Hindlimb muscle (tissue), 1 donor: ENCODE measurements around the gene UBE2F. TPM values are rescaled to one million over a fixed set of nuclear protein-coding genes. Genes with fewer than 3 reads are reported as not detected.
A peak's percentile ranks its signal among the peaks of the same experiment; 100 is the strongest.

Experiments
- DNase-seq: peaks from one replicate; pipeline ENCODE4 v3.0.0-alpha.2; 2013
- polyA plus RNA-seq: library from polyadenylated mRNA; unstranded; fragments of 120-200 nt; gene quantifications from one replicate; pipeline ENCODE4 v1.2.1, GENCODE V29; 2013; ENCODE audit not compliant: insufficient read length

UBE2F gene, protein sequence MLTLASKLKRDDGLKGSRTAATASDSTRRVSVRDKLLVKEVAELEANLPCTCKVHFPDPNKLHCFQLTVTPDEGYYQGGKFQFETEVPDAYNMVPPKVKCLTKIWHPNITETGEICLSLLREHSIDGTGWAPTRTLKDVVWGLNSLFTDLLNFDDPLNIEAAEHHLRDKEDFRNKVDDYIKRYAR
- 40.9 TPM for polyA plus RNA-seq

DNA sequence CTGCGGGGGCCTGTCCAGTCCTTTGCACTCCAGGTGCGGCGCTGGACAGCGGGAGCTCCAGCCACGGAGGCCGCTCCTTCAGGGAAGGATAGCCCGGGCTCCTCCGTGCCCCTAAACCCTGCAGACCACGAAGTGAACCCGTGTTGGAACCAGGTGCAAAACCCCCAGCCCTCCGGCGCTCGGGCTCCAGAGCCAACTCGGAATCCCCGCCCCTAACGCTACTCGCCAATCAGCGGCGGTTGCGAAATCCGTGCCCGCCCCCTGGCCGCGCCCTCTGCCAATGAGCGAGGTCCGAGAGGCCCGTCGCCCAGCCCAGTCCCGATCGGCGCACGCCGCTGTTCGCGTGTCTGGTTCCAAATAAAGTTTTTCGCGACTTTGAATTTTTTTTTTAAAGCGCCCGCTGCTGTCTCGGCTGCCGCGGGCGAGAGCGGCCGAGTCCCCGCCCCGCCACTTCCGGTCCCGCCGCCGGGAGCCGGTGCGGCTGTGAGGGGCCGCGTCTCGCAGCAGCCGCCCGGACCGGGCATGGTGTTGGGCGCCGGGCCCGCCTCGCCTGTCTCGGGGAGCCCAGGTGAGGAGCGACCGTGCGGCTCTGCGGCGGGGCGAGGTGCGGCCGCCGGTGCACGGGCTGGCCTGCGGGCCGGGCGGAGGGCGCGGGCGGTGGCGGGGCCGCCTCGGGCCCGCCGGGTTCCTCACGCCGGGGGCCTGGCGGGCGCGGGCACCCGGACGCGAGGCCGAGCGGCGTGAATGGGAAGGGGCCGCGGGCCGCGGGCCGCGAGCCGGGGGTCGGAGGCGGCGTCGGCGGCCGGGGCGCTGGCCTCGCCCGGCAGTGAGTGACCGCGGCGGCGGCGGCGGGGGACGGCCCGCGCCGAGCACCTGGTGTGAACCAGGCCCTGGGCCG lies at the start of gene UBE2F:
Gene UBE2F, plus strand, starts transcription at position 450 of the 898 bp plus-strand sequence. CDS start 6,094 bp downstream, outside the sequence.
- peak; percentile 96 for DNase-seq

DNA sequence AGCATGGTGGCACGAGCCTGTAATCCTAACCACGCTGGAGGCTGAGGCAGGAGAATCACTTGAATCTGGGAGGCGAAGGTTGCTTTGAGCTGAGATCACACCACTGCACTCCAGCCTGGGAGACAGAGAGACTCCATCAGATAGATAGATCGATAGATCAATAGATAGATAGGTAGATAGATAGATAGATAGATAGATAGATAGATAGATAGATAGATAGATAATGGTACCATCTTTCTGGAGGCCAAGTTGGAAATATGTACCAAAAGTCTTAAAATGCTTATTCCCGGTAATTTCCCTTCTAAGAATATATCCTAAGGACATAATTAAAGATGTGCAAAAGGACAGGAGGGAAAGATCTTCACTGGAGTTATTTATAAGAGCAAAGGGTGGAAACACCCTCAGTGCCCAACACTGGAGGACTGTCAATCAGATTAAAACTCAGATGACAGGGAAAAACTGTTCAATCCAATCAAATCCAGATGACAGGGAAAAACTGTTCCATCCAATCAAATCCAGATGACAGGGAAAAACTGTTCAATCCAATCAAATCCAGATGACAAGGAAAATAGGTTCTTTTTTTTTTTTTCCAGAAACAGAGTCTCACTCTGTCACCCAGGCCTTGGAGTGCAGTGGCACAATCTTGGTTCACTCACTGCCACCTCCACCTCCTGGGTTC lies 49.0 kb upstream of the UBE2F start:
- DNase-seq: no peak

DNA sequence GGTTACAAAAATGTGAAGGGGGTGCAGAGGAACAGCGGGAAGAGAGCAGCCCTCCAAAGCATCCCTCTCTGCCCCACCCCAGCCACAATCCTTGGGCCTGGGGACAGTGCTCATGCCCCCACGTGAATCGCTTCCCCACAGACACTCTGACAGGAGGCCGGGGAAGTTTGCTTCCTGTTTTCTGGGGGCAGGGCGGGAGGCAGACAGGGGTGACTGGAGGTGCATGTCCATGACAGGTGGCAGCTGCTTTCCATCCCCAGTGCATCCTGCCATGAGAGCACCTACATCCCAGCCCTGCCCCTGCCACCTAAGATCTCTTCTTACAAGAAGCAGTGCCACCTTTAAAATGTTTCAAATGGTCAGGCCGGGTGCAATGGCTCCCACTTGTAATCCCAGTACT lies 47.2 kb upstream of the UBE2F start:
- DNase-seq: no peak

DNA sequence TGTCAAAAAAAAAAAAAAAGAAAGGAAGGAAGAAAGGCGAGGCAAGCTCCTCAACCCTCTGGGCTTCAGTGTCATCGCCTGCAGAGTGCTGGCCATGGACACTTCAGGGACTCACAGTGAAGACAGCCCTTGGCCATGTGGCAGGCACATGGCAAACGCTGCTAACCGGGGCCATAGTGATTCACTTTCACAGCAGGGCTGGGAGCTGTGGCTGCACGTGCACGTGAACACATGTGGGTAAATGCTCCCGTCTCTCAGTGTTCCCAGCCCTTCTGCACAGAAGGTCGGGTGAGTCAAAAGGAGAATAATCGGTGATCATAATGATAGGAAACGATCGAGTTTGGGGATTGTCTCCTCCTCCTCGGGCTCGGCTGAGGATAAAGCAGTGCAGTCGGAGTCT lies 46.1 kb upstream of the UBE2F start:
- no peak for DNase-seq

DNA sequence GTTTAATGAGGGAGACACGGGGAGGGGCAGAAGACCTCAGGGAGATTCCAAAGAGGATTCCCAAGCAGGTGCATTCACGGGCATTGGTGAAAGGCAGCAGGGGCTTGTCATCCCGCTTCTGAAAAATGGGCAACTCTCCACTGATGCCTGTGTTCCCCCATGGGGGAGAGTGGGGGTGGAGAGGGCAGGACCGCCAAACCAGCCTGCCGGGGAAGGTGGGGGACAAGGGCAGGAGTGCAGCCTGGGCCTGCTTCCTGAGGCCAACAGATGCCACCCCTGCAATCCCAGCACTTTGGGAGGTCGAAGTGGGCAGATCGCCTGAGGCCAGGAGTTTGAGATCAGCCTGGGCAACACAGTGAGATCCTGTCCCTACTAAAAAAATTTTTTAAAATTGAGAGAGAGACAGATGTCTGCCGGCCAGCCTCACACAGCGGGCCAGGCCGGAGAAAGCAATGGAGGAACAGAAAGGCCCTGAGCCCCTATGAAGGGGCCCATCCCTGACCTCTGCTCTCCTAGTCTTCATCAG lies 44.8 kb upstream of the UBE2F start:
- DNase-seq: no peak

DNA sequence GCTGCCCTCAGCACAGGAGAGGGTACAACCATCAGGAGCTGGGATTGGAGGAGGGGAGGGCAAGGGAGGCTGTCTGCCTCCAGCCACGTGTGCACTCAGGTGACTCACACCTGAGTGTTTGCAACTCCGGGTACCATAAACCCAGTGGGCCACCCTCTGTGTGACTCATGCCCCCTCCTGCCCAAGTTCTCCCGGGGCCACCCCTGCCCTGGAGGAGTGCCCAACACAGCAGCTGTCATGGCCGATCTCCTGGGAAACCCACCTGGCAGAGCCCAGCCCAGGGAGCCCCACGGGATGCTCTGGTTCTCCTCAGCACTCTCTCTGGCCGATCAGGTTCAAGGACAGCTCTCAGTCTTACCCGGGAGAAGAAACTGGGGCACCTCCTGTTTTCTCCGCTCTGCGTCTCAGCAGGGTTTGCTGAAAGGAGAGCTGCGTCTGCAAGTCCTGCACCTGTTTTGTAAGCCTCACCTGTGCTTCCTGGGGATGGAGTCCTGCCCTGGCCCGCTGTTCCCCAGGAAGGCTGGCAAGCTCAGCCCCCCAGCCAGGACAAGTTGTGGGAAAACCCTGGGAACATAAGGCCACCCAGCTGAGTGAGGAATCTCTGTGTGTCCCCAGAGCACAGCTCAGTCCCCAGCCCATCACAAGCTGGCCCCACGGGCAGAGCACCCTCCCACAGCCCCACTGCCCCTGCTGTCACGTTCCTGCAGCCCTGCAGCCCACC lies 44.0 kb upstream of the UBE2F start:
- no peak for DNase-seq

DNA sequence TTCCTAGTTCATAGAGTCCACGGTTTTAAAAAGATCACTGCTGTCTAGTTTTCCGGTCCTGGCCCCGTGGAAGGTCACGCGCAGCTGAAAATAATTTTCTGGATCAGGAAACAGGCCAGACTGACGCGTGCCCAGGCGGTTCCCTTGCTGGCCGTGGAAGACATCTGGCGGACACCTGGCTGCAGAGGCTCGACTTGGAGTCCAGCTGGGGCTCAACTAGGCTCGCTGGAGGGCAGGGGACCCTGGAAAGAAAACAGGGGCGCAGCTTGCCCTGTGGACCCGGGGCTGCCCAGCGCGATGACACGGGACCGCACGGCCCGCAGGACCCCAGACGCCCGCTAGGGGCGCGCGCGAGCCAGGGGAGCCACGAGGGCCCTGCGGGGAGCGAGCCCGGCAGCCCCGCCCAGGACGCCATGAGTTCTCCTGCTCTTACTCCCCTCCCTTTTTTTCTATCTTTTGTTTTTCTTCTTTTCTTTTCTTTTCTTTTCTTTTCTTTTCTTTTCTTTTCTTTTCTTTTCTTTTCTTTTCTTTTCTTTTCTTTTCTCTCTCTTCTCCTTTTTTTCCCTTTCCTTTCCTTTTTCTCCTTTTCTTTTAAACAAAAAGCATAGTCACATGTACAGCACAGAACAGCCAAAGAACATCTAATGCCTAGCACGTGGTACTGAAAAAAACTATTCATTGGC lies 43.2 kb upstream of the UBE2F start:
- peak; percentile 69 for DNase-seq

DNA sequence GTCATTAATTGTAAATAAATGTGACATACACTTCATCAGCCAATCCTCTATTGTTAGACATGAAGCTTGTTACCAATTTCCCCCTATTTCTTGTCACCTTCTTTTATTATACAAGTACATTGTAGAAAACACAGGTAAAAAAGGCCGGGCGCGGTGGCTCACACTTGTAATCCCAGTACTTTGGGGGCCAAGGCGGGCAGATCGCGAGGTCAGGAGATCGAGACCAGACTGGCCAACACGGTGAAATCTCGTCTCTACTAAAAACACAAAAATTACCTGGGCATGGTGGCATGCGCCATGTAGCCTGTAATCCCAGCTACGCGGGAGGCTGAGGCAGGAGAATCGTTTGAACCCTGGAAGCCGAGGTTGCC lies 42.7 kb upstream of the UBE2F start:
- DNase-seq: no peak

DNA sequence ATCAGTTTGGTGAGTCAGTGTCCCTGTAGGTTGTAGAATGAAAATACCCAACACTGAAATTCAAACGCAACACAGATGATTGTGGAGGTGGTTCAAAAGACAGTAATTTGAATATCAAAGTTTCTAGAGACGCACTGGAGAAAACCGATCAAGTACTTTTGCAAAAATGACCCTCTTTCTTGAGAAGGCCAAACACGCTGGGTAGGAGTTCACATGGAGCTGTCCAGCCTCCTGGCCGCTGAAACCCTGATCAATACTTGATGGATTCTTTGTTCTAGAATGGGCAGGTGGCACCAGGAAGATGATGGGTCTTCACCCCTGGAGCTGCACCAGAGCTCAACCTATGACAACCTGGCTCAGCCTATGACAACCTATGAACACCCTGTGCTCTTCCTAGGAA lies 39.7 kb upstream of the UBE2F start:
- no peak for DNase-seq

DNA sequence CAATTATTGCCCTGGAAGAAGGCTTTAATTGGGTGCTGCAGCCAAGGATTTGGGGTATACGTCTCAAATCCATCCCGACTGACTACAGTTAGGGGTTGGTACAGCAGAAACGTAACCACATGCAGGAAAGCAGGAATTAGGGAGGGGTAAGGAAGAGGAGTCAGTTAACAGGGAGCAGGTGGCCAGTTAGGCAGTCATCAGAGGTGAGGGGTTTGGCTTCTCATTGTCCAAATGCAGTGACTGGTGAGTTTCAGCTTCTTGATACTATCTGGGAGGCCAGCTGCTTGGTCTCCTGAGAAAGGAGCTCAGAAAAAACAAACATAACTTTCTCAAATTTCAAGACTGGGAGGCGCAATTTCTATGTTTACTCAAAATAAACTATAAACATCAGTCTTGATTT lies 38.8 kb upstream of the UBE2F start:
- no peak for DNase-seq

DNA sequence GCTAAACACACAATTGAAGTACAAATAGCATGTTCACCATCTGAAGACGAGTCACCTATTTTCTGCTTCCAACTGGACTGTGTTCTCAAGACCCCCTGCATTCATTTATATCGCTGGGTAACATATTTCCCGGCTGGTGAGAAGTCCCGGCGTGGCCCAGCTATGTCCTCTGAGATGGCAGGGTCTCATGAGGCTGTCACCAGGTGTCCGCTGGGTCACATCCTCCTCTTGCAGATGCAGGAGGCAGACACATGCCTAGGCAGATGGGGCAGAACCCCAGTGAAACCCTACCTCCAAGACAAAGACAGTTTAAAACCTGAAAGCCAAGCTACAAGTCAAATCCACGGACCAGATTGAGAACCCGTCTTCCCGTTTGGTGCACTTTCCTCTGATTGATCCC lies 36.8 kb upstream of the UBE2F start:
- no peak for DNase-seq

DNA sequence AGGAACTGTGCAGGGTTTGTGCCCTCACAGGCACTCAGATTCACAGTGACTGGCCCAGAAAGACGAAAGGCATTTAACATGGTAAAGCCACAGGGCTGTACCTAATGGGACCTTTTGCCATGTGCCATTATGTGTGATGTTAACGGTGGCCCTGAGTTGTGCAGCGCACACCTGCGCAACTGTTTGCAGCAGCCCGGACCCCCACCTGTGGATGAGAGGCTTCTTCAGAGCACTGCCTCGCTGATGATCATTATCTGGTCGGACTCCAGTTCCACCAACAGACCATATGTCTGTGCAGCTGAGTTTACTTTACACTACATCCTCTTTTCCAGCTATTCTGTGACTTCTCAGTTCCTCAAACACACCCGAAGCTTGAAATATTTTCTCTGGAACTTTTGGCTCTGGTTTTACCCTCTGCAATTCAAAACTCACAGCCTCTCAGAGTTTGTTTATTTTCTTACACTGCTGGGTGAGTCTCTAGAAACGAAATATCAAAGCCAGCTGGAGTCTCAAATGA lies 35.6 kb upstream of the UBE2F start:
- peak; percentile 54 for DNase-seq

DNA sequence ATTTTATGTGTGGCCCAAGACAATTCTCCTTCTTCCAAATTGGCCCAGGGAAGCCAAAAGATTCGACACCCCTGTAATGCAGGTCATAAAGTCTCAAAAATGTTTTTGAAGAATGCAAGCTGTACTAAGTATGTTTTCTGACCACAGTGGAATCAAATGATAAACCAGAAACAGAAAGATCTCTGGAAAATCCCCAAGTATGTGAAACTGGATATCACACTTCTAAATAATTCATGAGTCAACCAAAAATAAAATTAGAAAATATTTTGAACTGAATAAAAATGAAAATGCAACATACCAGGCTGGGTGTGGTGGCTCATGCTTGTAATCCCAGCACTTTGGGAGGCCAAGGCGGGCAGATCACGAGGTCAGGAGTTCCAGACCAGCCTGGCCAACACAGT lies 34.1 kb upstream of the UBE2F start:
- DNase-seq: no peak

DNA sequence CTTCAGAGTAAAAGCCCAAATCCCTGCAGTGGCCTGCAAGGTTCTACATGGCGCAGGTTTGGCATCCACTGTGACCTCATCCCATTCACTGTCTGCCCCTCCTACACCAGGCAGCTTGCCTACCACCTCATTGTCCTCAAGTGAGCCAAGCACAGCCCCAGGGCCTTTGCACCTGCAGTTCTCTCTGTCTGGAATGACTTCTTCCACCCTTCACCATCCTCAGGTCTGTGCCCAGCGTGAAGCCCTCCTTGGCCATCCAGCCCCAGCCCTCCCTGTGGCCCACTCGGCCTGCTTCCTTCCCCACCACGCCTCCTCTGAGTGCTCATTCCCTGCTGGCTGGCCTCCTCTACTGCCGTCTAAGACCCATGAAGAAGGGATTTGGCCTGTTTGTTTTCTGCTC lies 32.6 kb upstream of the UBE2F start:
- no peak for DNase-seq

DNA sequence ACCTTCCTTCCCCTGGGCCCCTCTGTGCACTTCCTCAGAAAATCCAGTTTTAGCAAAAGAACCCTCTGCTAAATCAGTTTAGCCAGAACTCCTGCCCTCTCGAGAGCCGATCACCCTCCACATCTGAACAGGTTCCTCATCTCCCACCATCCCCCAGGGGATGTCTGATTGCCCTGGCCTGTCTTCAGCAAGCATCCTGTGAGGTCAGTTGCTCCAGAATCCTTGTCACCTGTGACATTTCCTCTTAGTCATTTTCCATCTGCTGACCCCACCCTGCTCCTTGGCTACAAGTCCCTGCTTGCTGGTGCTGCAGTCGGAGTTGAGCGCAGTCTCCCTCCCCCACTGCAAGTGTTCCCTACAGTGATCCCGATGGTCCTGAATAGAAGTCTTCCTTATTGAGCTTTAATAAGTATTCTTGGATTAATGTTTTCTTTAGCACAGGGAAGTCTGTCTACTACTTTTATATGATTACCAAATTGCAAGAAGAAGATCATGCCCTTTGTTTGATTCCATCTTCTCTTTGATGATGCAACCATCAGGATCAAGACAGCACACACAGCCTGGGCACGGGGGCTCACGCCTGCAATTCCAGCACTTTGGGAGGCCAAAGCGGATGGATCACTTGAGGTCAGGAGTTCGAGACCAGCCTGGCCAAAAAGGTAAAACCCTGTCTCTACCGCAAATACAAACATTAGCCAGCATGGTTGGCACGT lies 30.9 kb upstream of the UBE2F start:
- no peak for DNase-seq

DNA sequence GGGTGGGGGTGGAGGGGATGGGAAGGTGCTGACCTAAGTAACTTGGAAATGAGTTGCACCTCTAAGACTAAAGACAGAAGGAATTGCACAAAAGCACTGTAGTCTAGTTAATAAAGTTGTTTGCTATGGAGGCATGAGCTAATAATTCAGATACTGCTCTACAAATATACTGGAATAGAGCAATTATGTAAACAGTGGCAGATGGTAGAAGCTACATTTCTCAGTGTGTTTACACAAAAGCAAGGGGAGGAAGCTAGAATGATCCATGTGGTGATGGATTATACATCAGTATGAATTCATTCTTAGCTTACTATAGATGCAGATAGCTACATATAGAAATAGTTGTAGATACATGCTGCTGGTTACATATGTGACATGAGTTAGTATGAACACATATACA lies 27.6 kb upstream of the UBE2F start:
- no peak for DNase-seq

DNA sequence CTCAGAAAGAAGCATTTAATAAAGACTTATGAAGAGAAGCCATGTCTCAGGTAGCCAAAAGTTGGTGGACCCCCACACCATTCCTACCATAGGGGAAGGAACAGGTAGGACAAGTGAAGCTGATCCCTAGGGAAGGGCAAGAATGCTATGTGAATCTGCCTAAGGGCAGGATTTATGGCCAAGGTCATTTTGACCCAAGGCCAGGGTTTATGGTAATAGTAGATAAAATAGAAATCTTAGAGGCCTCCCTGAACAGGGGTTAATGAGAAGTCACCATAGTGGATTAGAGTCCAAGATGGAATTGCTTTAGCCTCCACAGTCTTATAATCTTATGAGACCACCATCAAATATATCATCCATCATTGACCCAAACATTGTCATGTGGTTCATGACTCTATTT lies 26.0 kb upstream of the UBE2F start:
- no peak for DNase-seq

DNA sequence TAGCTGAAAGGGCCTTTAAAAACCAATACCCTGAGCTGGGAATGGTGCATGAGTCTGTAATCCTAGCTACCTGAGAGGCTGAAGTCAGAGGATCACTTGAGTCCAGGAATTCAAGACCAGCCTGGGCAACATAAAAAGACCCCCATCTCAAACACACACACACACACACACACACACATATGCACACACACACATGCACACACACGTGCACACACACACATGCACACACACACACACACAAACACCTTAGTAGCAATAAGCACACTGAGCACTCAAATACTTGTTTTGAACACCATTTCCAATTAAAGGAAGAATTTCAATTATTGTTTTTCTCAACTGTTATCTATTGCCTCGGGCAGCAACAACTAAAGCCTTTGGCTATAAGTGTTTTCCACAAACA lies 25.6 kb upstream of the UBE2F start:
- no peak for DNase-seq

DNA sequence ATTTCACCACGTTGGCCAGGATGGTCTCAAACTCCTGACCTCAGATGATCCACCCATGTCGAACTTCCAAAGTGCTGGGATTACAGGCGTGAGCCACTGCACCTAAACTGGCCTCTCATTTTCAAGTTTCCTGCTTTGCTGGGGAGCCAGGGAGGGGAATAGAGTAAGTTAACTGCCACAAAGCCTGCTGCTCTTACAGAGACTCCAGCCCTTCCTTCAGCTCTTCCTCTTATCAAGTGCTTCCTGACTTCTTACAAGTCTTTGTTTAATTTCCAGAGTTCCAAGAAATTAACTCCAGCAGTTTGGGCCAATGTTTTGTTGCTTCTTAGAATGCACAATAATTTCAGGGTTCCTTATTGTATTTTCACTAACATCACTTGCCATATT lies 24.3 kb upstream of the UBE2F start:
- no peak for DNase-seq

DNA sequence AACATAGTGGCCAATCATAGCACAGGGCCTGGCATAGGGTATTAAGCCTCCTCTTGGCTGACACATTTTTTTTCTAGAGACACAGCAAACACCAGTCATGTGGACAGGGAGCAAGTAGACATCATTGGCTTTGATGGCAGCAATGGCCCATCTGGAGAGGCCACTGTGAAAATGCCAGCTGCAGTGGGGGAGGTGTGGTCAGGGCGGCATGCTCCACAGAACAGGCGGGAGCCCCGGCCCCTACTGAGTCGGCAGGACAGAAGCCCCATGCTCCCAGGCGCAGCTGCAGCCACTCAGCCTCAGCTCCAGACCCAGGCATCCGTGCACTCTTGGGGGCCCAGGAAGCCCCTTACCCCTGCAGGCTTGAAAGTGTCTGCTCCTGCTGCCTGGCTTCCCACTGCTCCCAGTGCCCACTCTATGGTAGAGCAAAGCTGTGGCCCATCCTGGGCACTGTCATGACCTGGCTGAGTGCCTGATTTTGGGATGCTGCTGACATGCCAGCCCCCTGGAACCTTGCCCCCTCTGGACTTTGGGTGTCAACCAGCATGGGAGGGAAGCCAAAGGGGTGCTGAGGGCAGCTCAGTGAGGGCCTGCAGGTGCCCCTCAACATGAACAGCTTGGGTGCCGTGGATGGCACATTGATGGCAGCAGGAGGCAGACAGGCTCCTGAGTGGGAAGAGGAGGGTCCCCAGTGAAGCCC lies 23.3 kb upstream of the UBE2F start:
- DNase-seq: no peak

DNA sequence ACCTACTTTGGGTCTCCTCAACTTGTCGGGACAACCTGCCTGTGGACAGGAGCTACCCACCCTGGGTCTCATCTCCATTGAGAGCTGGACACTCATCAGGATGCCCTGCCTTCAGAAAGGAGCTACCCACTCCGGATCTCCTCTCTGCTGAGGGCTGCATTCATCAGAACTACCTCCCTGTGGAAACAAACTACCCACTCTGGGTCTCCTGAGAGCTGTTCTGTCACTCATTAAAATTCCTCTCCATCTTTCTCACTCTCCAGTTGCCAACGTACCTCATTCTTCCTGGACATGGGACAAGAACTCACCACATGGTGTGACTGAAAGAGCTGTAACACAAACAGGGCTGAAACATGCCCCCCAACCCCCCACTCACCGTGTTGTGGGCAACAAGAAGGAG lies 22.5 kb upstream of the UBE2F start:
- no peak for DNase-seq
